Mammary epithelial cell (primary cell): ENCODE results near the gene NACA2.

Experiments
- CTCF ChIP-seq, 2 donors: IDR thresholded peaks in 1 of 2; conservative IDR thresholded peaks in 1 of 2; 2 replicates each; pipeline ENCODE4 v1.5.1; 2011 to 2012; ENCODE audit warnings: inconsistent platforms in 2 of 2, low read length in 2 of 2, mild to moderate bottlenecking in 2 of 2, control low read depth in 1 of 2, low read depth in 1 of 2; ENCODE audit not compliant: insufficient read depth in 1 of 2; ENCODE audit errors: extremely low read depth in 1 of 2
- EZH2 ChIP-seq: IDR thresholded peaks from 2 replicates; pipeline ENCODE4 v1.6.1; 2012; ENCODE audit warnings: low read length, inconsistent platforms, borderline replicate concordance

GRCh38 chr17:61601297-61601696, 10.3 kb upstream of the NACA2 start:
- TF ChIP-seq CTCF (conservative IDR thresholded peaks at IDR 0.05 in 1 of 2, IDR thresholded peaks at IDR 0.05 in 1 of 2; ENCODE audit: extremely low read depth in 1 of 2, insufficient read depth in 1 of 2, low read depth in 1 of 2, low read length in 2 of 2) (no peak), EZH2 (no peak)
